EL (cell line): Measurements from ENCODE around the gene WNK2.
"Not testable (repeated sequence)": the region's sequence is repeated elsewhere in the genome, so short reads cannot be mapped to it uniquely, and the experiment has no call there.

Experiments used
- DNase-seq: peaks from one replicate; pipeline ENCODE4 v3.0.0-alpha.2; 2016

Gene WNK2

GRCh38 chr9:93183663-93184431 lies at the start of gene WNK2:
WNK2 (plus strand) TSS chr9:93184139; CDS start chr9:93184930, 791 bp downstream.
- no peak for DNase-seq

- no peak for DNase-seq
Observed at GRCh38 chr9:93134740-93135444, 49.0 kb upstream of the WNK2 start.

- no peak for DNase-seq
Observed at GRCh38 chr9:93136011-93136440, 47.9 kb upstream of the WNK2 start.

- DNase-seq: no peak
Observed at GRCh38 chr9:93137362-93137761, 46.6 kb upstream of the WNK2 start.

- DNase-seq: no peak
Observed at GRCh38 chr9:93138171-93138764, 45.7 kb upstream of the WNK2 start.

GRCh38 chr9:93139365-93140182 lies 44.4 kb upstream of the WNK2 start:
- DNase-seq: no peak

- DNase-seq: no peak
Observed at GRCh38 chr9:93141771-93142483, 42.0 kb upstream of the WNK2 start.

GRCh38 chr9:93143830-93144530 lies 40.0 kb upstream of the WNK2 start:
- DNase-seq: no peak

GRCh38 chr9:93146696-93147095 lies 37.2 kb upstream of the WNK2 start:
- DNase-seq: not testable (repeated sequence)

- DNase-seq: no peak
Observed at GRCh38 chr9:93147632-93148031, 36.3 kb upstream of the WNK2 start.

- no peak for DNase-seq
Observed at GRCh38 chr9:93148721-93149120, 35.2 kb upstream of the WNK2 start.

- DNase-seq: no peak
Observed at GRCh38 chr9:93149361-93149760, 34.6 kb upstream of the WNK2 start.

GRCh38 chr9:93151097-93151784 lies 32.7 kb upstream of the WNK2 start:
- no peak for DNase-seq

- peak; percentile 41 for DNase-seq
Observed at GRCh38 chr9:93154293-93154903, 29.5 kb upstream of the WNK2 start.

- DNase-seq: no peak
Observed at GRCh38 chr9:93155716-93156474, 28.0 kb upstream of the WNK2 start.

- no peak for DNase-seq
Observed at GRCh38 chr9:93156475-93157008, 27.4 kb upstream of the WNK2 start.

GRCh38 chr9:93159601-93160471 lies 24.1 kb upstream of the WNK2 start:
- DNase-seq: peak; percentile 75

- no peak for DNase-seq
Observed at GRCh38 chr9:93161786-93162562, 22.0 kb upstream of the WNK2 start.
